Ectodermal cell (in vitro differentiated cells): ENCODE results near the gene MLLT1.

Experiments
- H3K27ac ChIP-seq: 2 replicates; pipeline ENCODE4 v1.7.0; 2013; ENCODE audit warnings: mild to moderate bottlenecking, low read depth, low read length; ENCODE audit not compliant: insufficient read depth, poor library complexity, severe bottlenecking
- H3K27me3 ChIP-seq: 2 replicates; pipeline ENCODE4 v1.7.0; 2013; ENCODE audit warnings: mild to moderate bottlenecking, low read length; ENCODE audit not compliant: insufficient read depth, control insufficient read depth, poor library complexity, severe bottlenecking
- H3K36me3 ChIP-seq: one replicate; pipeline ENCODE4 v1.7.0; 2013; ENCODE audit warnings: low read length; ENCODE audit not compliant: control insufficient read depth, insufficient read depth
- H3K4me1 ChIP-seq: one replicate; pipeline ENCODE4 v1.7.0; 2013; ENCODE audit warnings: low read length; ENCODE audit not compliant: control insufficient read depth, insufficient read depth
- H3K4me3 ChIP-seq: 2 replicates; pipeline ENCODE4 v1.7.0; 2013; ENCODE audit warnings: low read depth, low read length, control low read depth; ENCODE audit not compliant: insufficient read depth
- H3K9me3 ChIP-seq: 2 replicates; pipeline ENCODE4 v1.7.0; 2013; ENCODE audit warnings: mild to moderate bottlenecking, low read length, moderate library complexity; ENCODE audit not compliant: control insufficient read depth
- WGBS, 2 experiments: methylation state at CpG; one replicate each; pipeline ENCODE4 v1.1.7; 2013; ENCODE audit warnings: missing lambda C conversion rate in 2 of 2; 5-methylcytosine and 5-hydroxymethylcytosine counted together

MLLT1 gene

DNA sequence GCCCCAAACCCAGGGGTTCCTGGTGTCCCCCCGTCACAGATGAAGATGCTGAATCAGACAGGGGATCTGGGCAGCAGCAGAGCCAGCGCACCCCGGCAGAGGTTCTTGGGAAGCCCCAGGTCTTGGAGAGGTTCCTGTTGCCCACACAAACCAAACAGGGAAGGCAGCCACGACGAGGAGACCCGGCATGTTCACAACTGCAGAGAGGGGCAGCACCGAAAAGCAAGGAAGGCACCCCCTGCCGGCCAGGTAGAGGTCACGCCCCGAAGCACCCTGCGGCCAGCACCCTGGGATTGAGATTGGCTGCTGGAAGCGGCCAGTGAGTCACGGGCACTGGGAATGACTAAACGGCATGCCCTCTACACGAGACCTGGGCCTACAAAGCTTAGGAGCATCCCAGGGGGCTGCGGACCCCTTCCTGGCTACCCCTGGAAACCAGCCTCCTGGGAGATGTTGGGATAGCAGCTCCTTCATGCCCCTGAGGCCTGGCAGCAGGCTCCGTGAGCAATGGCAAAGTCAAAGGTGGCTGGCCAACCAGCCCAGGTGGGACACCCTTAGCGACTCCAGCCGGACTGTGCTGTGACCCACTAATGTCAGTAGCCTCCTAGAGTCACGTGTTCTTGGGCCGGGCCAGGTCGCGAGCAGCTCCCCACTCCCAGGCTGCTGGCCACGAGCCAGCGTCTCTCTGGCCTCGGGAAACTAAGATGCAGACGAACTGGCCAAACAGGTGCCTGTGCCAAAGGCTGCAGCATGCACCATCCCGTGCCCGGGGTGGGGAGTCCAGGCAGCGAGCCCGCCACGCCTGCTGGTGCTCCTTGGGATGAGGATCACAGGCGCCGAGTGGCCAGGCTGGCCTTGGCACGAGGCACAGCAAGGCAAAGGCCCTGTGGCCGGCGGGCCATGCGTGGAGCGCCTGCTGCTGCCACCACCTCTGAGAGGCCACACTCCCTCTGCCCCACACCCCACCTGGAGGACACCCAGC is 43.2 kb downstream of the MLLT1 start:
- Histone ChIP-seq H3K4me1 (peaks cover 34% of the 10 kb centered on the region), H3K9me3 (no peaks in the 10 kb centered on the region), H3K27ac (no peak overlapping the region), H3K27me3 (no peaks in the 10 kb centered on the region), H3K4me3 (no peak overlapping the region), H3K36me3 (no peaks in the 10 kb centered on the region)
- 94 to 96% methylated on average over 39 of the region's 39 CpGs for WGBS, 2 experiments

DNA sequence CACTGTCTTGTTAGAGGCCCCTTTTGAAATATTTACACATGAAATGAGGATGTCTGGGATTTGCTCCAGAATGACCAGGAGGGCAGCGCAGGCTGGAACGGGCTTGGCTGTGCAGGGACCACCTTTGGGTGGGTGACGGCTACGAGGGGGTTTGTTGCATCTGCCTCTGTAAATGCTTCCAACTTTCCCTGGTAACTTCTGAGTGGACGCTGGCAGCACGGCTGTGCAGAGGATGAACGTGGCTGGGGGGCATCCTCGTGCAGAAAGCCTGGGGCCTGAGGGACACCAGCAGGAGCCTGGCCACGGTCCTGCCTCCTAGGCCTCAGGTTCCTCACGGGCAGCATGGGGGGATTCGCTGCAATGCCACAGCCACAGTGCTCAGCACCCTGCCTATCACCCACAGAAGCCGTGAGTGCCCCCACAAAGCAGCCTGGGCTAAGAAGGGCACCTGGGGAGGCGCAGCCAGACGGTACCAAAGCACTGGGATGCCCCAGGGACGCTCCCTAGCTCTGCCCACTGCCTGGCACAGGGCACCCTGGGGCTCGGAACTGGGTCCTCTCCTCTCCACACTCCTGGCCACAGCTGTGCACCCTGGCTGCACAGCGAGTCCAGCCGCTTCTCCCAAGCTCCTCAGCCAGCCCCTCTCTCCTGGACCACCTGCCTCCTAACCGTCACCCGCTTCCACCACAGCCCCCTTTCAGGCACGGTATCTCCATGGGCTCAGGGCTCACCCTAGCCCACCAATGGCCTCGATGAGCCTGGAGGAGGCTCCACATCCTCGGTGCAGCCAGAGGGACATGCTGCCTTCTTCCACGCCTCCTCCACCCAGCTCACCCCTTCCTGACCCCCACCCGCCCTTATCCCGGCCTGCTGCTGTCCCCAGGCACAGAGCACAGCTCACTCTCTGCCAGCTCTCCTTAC is 44.5 kb downstream of the MLLT1 start:
- WGBS, 2 experiments, result 93% methylated on average over 26 of the region's 26 CpGs
- Histone ChIP-seq H3K27me3 (no peaks in the 10 kb centered on the region), H3K4me1 (peaks cover 25% of the 10 kb centered on the region), H3K36me3 (no peaks in the 10 kb centered on the region), H3K27ac (no peak overlapping the region), H3K4me3 (no peak overlapping the region), H3K9me3 (no peaks in the 10 kb centered on the region)

- 88 to 89% methylated on average over 7 to 8 of the region's 8 CpGs for WGBS, 2 experiments
- Histone ChIP-seq H3K27me3 (no peaks in the 10 kb centered on the region), H3K36me3 (no peaks in the 10 kb centered on the region), H3K4me3 (no peak overlapping the region), H3K9me3 (no peaks in the 10 kb centered on the region), H3K27ac (no peak overlapping the region), H3K4me1 (peaks cover 23% of the 10 kb centered on the region)
Observed at GRCh38 chr19:6234527-6234926, 45.2 kb downstream of the MLLT1 start.

- Histone ChIP-seq H3K27me3 (no peaks in the 10 kb centered on the region), H3K36me3 (no peaks in the 10 kb centered on the region), H3K4me1 (peaks cover 26% of the 10 kb centered on the region), H3K27ac (no peak overlapping the region), H3K9me3 (no peaks in the 10 kb centered on the region), H3K4me3 (no peak overlapping the region)
- 89 to 92% methylated on average over 21 of the region's 21 CpGs for WGBS, 2 experiments
Observed at GRCh38 chr19:6233827-6234511, 45.8 kb downstream of the MLLT1 start.

GRCh38 chr19:6233056-6233826 is 46.5 kb downstream of the MLLT1 start:
- Histone ChIP-seq H3K36me3 (no peaks in the 10 kb centered on the region), H3K9me3 (no peaks in the 10 kb centered on the region), H3K27me3 (no peaks in the 10 kb centered on the region), H3K4me3 (no peak overlapping the region), H3K27ac (no peak overlapping the region), H3K4me1 (peaks cover 30% of the 10 kb centered on the region)
- WGBS, 2 experiments, result 91 to 93% methylated on average over 30 of the region's 30 CpGs

DNA sequence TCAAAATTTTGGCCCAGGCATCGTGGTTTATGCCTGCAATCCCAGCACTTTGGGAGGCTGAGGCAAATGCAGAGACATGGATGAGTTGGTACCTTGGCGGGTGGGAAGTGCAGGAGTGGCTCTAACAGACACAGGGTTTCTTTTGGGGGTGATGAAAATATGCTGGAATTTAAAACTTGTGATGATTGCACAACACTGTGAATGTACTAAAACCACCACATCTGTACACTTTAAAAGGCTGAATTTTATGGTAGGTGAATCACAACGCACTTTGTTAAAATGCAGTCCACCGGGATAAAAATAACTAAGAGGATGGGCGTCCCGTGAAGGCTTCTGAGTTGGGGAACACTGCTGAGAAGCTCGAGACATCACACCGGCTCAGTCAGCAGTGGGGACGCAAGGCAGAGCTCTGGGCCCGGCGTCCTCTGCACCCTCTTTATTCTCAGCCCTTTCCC is 47.1 kb downstream of the MLLT1 start:
- H3K4me3 ChIP-seq, result no peak overlapping the region
- no peaks in the 10 kb centered on the region for H3K9me3 ChIP-seq
- H3K36me3 ChIP-seq, result no peaks in the 10 kb centered on the region
- WGBS, 2 experiments, result 95 to 96% methylated on average over 11 of the region's 11 CpGs
- H3K27me3 ChIP-seq, result no peaks in the 10 kb centered on the region
- no peak overlapping the region for H3K27ac ChIP-seq
- peaks cover 35% of the 10 kb centered on the region for H3K4me1 ChIP-seq

GRCh38 chr19:6230991-6231448 is 48.8 kb downstream of the MLLT1 start:
- Histone ChIP-seq H3K9me3 (no peaks in the 10 kb centered on the region), H3K27me3 (no peaks in the 10 kb centered on the region), H3K4me3 (no peak overlapping the region), H3K27ac (no peak overlapping the region), H3K4me1 (peaks cover 35% of the 10 kb centered on the region), H3K36me3 (peaks cover 2% of the 10 kb centered on the region)
- 95% methylated on average over 17 of the region's 17 CpGs for WGBS, 2 experiments

GRCh38 chr19:6229951-6230712 is 49.6 kb downstream of the MLLT1 start:
- no peak overlapping the region for H3K4me3 ChIP-seq
- H3K36me3 ChIP-seq, result peaks cover 5% of the 10 kb centered on the region
- H3K4me1 ChIP-seq, result peaks cover 34% of the 10 kb centered on the region
- no peaks in the 10 kb centered on the region for H3K9me3 ChIP-seq
- H3K27ac ChIP-seq, result no peak overlapping the region
- H3K27me3 ChIP-seq, result no peaks in the 10 kb centered on the region
- 95% methylated on average over 43 of the region's 43 CpGs for WGBS, 2 experiments
